CD4-positive, alpha-beta T cell (primary cell): Measurements from ENCODE around the gene TBC1D22A. TPM values are rescaled to one million over a fixed set of nuclear protein-coding genes. Genes with fewer than 3 reads are reported as not detected.

Experiments used
- ATAC-seq: fragments of 200-7000 bp; cut with Tn5 transposase; one replicate; pipeline ENCODE4 v1.10.0; 2022; ENCODE audit warnings: mild to moderate bottlenecking; ENCODE audit not compliant: poor library complexity
- CTCF ChIA-PET: fragments of 350-600 bp; sonication (Branson Sonifier 250); formaldehyde crosslinking; loops from one replicate; lab custom pipeline; 2021; ENCODE audit warnings: antibody characterized with exemption, inconsistent platforms; lab: Charles Lee
- POLR2A ChIA-PET: fragments of 350-600 bp; sonication (Branson Sonifier 250); formaldehyde crosslinking; loops from one replicate; lab custom pipeline; 2021; ENCODE audit warnings: antibody characterized with exemption, inconsistent platforms; lab: Charles Lee
- DNase-seq, 14 experiments: peaks; one replicate each; pipeline ENCODE4 v3.0.0-alpha.2; 2013 to 2020; ENCODE audit warnings: mixed read lengths in 2 of 14
- H3K27ac ChIP-seq, 2 donors: one replicate each; pipeline versions ENCODE4 v1.5.1 to v1.7.0; 2013; ENCODE audit warnings: low read length in 2 of 2, low read depth in 1 of 2, mild to moderate bottlenecking in 1 of 2
- H3K27me3 ChIP-seq, 2 experiments: 1 replicate in 1 of 2; 2 replicates in 1 of 2; pipeline versions ENCODE4 v1.6.1 to v1.7.0; 2013; ENCODE audit warnings: low read length in 2 of 2, control low read depth in 1 of 2, mild to moderate bottlenecking in 1 of 2, moderate library complexity in 1 of 2; ENCODE audit not compliant: insufficient read depth in 2 of 2, control insufficient read depth in 1 of 2
- H3K36me3 ChIP-seq: one replicate; pipeline ENCODE4 v1.6.1; 2013; ENCODE audit warnings: low read length, control low read depth; ENCODE audit not compliant: insufficient read depth
- H3K4me1 ChIP-seq: one replicate; pipeline ENCODE4 v1.6.1; 2013; ENCODE audit warnings: low read length, control low read depth; ENCODE audit not compliant: insufficient read depth
- H3K4me3 ChIP-seq: one replicate; pipeline ENCODE4 v1.5.1; 2013; ENCODE audit warnings: mild to moderate bottlenecking, low read length, moderate library complexity
- H3K9me3 ChIP-seq, 2 experiments: 1 replicate in 1 of 2; 2 replicates in 1 of 2; pipeline versions ENCODE4 v1.6.1 to v1.7.0; 2013; ENCODE audit warnings: low read length in 2 of 2, mild to moderate bottlenecking in 2 of 2, control low read depth in 1 of 2, moderate library complexity in 1 of 2; ENCODE audit not compliant: control insufficient read depth in 1 of 2, insufficient read depth in 1 of 2
- H3K27ac Mint-ChIP-seq: one replicate; pipeline ENCODE4 v1.8.0; 2020; ENCODE audit warnings: mixed read lengths
- H3K27me3 Mint-ChIP-seq: one replicate; pipeline ENCODE4 v1.8.0; 2021; ENCODE audit warnings: mixed read lengths
- H3K36me3 Mint-ChIP-seq: one replicate; pipeline ENCODE4 v1.8.0; 2021; ENCODE audit warnings: low read depth, mixed read lengths
- H3K4me1 Mint-ChIP-seq: one replicate; pipeline ENCODE4 v1.8.0; 2021; ENCODE audit warnings: low read depth, mixed read lengths
- H3K4me3 Mint-ChIP-seq: one replicate; pipeline ENCODE4 v1.8.0; 2020; ENCODE audit warnings: mild to moderate bottlenecking, mixed read lengths
- H3K9me3 Mint-ChIP-seq: one replicate; pipeline ENCODE4 v1.8.0; 2020; ENCODE audit warnings: mixed read lengths
- CTCF ChIP-seq: fragments of 200-600 bp; IDR thresholded peaks from one replicate; pipeline ENCODE4 v1.8.0; 2022; ENCODE audit warnings: antibody characterized with exemption, mild to moderate bottlenecking
- intact Hi-C, 2 experiments: fragments of 100-400 bp; cut with DNase I in 1 of 2; cut with micrococcal nuclease in 1 of 2; formaldehyde crosslinking; loops; one replicate each; pipeline versions ENCODE4 v1.15.1 to v1.9.0; 2023 to 2025; cut with DNase I, micrococcal nuclease
- total RNA-seq, 174 experiments: library from RNA in 2 of 174; stranded (reverse) in 2 of 174; gene quantifications; one replicate each; pipeline ENCODE4 v1.2.3 and lab custom pipeline; 2021 to 2026

The TBC1D22A gene
- total RNA-seq, 2 experiments from 2014 or later, result 27.1 to 31.7 TPM

DNA sequence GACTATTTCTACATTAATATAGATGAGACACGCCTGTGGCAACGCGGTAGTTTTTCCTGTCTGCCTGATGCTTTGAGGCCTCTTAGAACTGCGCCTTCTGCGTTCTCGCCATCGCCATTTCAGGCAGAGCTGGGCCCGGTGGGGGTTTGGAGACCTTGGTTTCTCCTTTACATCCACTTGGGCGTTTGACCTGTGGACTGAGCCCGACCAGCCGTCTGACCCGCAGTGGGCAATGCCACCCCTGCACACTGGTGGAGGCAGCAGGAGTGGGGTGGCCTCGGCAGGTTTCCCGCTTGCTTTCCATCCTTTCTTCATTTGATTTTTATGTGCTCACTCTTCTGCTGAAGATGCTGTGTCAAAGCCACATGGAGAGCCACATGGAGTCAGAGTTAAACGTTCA lies 130.4 kb downstream of the TBC1D22A start:
- CTCF ChIA-PET, result no interaction called here
- H3K27me3 ChIP-seq, result no peaks in the 10 kb centered on the region
- H3K27ac ChIP-seq, result no peak overlapping the region
- ATAC-seq (no peak), DNase-seq (no peak)
- no peak overlapping the region for H3K4me3 Mint-ChIP-seq
- POLR2A ChIA-PET, result interaction anchor here (0.5 kb wide), 1 partner anchor 61 kb away, joined by 3 read pairs; no protein-coding TSS in a partner anchor
- peaks cover 82% of the 10 kb centered on the region for H3K36me3 Mint-ChIP-seq
- H3K27me3 Mint-ChIP-seq, result no peaks in the 10 kb centered on the region
- no peaks in the 10 kb centered on the region for H3K9me3 ChIP-seq
- no peak overlapping the region for H3K4me3 ChIP-seq
- peaks cover 10% of the 10 kb centered on the region for H3K4me1 Mint-ChIP-seq
- H3K36me3 ChIP-seq, result peaks cover 62% of the 10 kb centered on the region
- intact Hi-C loops, result no loop called here
- H3K9me3 Mint-ChIP-seq, result no peaks in the 10 kb centered on the region
- no peak overlapping the region for H3K27ac Mint-ChIP-seq
- no peaks in the 10 kb centered on the region for H3K4me1 ChIP-seq
- TF ChIP-seq CTCF, result no peak

GRCh38 chr22:46893281-46894020 lies 131.0 kb downstream of the TBC1D22A start:
- DNase-seq, result no peak
- no peaks in the 10 kb centered on the region for H3K4me1 ChIP-seq
- peaks cover 57% of the 10 kb centered on the region for H3K36me3 ChIP-seq
- TF ChIP-seq CTCF, result no peak
- H3K27ac ChIP-seq, result no peak overlapping the region
- H3K4me1 Mint-ChIP-seq, result peaks cover 10% of the 10 kb centered on the region
- peak overlapping the region; percentile 16 for H3K27ac Mint-ChIP-seq
- H3K9me3 Mint-ChIP-seq, result no peaks in the 10 kb centered on the region
- H3K9me3 ChIP-seq, result no peaks in the 10 kb centered on the region
- CTCF ChIA-PET, result no interaction called here
- peaks cover 82% of the 10 kb centered on the region for H3K36me3 Mint-ChIP-seq
- no peaks in the 10 kb centered on the region for H3K27me3 Mint-ChIP-seq
- POLR2A ChIA-PET, result interaction anchor here (0.5 kb wide), 1 partner anchor 61 kb away, joined by 3 read pairs; no protein-coding TSS in a partner anchor
- no peak for ATAC-seq
- no peak overlapping the region for H3K4me3 ChIP-seq
- H3K27me3 ChIP-seq, result no peaks in the 10 kb centered on the region
- intact Hi-C loops, result no loop called here
- no peak overlapping the region for H3K4me3 Mint-ChIP-seq

- H3K4me3 Mint-ChIP-seq, result no peak overlapping the region
- DNase-seq (no peak), ATAC-seq (no peak)
- no peaks in the 10 kb centered on the region for H3K27me3 ChIP-seq
- H3K36me3 Mint-ChIP-seq, result peaks cover 78% of the 10 kb centered on the region
- H3K9me3 ChIP-seq, result no peaks in the 10 kb centered on the region
- POLR2A ChIA-PET, result no interaction called here
- no peaks in the 10 kb centered on the region for H3K9me3 Mint-ChIP-seq
- H3K4me1 Mint-ChIP-seq, result peaks cover 10% of the 10 kb centered on the region
- H3K27ac ChIP-seq, result no peak overlapping the region
- CTCF ChIA-PET, result no interaction called here
- H3K4me3 ChIP-seq, result no peak overlapping the region
- H3K27me3 Mint-ChIP-seq, result no peaks in the 10 kb centered on the region
- intact Hi-C loops, result no loop called here
- no peak for TF ChIP-seq CTCF
- H3K36me3 ChIP-seq, result peaks cover 56% of the 10 kb centered on the region
- H3K27ac Mint-ChIP-seq, result peak overlapping the region; percentile 16
- H3K4me1 ChIP-seq, result no peaks in the 10 kb centered on the region
Observed at GRCh38 chr22:46894081-46894671, 131.7 kb downstream of the TBC1D22A start.
